ENCODE measurements around the gene MILR1.

MILR1 gene

DNA sequence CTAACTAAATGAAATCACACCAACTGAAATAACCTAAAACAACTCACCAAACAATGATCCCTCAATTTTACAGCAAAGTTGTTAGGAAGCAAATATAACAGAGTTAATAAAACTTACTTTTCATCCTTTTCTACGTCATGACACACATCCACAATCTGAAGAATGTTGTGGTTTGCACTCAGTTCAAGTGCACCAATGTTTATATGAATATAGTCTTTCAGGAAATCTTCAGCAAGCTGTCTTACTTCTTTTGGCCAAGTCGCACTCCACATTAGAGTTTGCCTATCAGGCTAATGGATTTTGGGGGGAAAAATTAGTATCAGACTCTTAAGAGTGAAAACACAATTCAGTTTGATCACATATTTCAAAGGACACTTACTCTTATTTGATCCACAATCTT is 53.9 kb downstream of the MILR1 start:
- no peak for DNase-seq (ENCODE audit: low read depth, low spot score)

DNA sequence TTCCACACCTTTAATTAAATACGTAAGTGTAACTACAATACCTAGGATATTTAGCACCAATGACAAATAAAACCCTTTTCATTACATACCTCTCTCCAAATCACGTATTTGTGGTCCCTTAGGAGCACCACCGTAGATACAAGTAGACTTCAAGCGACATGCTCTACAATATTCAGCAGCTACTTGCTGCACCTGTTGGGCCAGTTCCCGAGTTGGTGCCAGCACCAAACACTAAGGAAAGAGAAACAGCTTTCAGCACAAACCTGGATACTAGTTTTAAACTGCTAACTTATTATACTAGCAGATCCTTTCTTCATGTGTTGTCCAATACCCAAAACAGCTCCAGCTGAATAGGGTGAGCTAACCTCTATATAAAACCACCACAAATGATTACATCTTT is 54.4 kb downstream of the MILR1 start:
- DNase-seq (ENCODE audit: low read depth, low spot score), result no peak

DNA sequence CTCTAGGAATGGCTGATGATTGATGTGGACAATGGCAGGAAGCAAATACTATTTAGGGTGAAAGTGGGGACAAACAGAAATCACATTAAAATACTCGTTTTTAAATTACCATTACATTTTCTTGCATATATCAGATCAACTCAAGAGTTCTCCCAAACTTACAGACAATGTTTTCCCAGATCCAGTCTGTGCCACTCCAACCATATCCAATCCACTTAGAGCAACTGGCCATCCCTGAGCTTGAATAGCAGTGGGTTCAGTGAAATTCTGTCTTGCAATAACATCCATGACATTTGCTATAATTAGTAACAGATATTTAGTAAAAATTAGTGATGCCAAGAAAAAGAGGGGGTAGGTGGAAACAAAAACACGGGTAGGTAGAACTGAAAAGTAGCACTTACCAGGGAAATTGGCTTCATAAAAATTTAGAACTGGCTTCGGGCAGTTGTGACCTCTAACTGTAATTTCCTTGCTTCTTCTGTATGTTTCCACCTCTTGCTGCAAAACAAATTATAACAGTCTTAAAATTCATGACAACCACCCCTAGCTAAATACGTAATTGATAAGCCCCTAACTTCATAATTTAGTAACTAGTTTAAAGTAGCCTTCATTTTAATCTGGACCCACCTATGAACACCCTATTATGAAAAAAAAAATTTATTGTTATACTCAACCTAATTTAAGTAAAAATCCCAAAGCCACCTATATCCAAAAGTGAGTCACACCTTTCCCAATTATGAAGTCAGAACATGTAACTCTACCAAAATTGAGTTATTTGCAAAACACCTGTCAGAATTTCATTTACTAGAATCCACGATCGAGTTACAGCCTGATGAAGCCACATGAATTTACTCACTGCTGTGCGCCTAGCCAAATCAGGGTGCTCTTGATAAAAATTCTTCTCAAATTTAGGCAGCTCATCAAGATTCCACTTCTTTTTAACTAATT is 55.2 kb downstream of the MILR1 start:
- no peak for DNase-seq (ENCODE audit: low read depth, low spot score)

DNA sequence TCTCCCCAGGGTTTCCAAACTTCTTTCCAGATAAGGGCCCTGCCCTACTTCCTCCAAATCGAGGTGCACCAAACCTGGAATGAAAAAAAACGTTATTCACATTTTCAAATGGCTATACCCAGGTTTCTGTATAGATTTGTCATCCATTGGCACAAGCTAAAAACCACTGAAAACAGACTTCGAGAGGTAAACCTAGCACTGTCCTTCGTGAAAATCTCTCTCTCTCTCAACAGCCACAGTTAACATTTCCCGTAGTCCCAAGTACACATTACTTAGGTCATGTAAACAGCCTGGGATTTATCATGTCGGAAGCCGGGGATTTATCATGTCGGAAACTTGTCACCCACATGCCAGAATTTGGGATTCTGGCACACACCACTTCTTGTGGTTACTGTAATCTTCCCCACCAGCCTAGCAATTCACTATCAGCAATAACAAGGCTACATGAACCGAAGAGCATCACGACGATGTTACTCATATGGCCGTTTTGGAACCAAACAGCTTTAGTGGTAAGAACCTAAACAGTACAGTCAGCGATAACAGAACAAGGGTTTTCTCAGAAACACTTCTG is 55.9 kb downstream of the MILR1 start:
- DNase-seq (ENCODE audit: low read depth, low spot score), result no peak

DNA sequence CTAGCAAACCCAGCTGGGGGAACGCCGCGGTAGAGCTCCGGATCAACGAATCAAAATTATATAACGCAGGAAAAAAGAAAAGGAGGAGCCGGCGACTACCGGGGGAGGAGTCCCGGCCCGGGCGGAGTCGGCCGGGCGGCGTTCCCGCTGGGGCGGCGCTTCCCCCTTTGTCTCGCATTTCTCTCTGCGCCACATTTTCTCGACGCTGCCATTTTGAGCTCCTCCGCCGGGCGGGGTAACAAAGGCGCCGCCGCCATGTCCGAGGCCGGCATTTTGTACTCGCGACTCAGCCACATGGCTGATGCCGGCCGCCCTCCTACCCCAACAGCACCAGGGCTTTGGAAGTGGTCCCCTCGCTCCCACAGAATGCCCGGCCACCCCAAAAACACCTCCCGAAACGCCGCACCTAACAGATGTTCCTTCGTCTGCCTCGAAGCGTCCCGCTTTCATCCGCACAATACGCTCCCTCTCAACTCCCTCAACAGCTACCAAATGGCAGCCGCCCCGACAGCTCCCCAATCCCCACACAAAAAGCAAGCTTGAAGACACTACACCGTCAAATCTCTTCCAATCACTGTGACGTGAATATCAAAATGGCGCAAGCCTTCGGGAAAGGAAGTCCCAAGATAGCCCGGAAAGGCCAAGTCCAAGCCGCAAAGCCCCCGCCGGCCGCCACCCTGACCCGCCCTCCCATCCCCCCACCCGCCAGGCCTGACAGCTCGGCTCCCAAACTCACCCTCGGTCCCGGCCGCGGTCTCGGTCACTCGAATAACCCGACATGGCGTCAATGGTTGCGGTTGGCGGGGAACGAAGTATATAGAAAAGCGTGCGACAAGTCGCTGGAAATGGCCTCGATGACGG is 56.7 kb downstream of the MILR1 start:
- peak; percentile 53 for DNase-seq (ENCODE audit: low read depth, low spot score)

DNA sequence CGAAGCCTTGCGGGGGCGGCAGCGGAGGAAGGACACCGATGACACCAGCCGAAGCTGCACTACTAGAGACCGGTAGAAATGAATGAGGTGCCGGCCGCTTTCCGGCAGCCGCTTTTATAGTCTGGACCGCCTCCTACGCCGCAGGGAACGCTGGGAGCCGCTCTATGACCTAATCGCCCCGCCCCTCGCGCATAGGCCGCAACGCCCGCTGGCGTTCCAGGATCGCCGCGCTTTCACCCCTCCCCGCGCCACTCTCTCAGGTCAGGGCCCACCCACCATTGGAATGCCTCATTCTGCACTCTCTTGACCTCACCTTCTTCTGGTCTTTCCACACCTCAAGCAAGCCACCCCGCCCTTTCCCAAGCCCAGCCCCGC is 57.3 kb downstream of the MILR1 start, which contains the start of gene DDX5:
DDX5 (minus strand) TSS at position 89 of the 375 bp plus-strand sequence. CDS start 170 bp downstream, outside the sequence.
- DNase-seq (ENCODE audit: low read depth, low spot score), result no peak

DNA sequence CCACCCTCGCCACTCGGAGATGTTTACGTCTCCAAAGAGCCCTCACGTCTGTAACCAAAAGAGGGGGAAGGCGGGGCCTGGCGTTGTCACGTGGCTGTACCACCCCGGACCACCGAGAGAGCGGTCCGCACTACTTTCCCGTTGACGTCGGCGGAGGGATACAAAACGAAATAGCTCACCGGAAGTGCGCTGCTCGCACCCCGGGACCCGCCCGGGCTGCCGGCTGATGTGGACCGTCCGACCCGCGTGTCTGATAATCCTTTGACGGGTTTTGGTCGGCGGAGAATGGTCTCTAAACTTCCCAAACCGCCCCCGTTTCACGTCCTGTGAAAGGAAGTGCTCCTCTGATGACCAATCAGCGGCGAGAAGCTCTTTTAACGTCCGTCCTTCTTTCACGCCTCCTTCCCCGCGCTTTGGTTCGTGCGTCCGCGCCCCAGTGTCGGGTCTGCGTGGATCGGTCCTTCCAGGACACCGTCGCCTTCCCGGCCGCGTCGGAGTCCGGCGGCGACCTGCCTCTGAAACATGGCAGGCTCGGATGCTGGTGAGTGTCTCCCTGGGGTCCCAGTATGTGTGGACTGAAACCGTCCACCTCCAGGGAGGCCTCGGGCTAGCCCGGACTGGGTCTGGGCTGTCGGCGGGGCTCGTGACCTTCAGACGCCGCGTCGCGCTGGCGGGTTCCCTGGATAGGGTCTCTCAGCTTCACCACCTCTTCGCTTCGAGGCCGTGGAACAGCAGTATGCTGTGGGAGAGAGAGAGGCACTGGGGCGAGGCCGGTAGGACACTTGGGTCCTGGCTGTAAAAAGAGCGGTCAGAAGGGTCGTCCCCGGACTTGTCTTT is 57.9 kb downstream of the MILR1 start, which contains the start of gene CEP95:
CEP95 (plus strand) TSS at position 402 of the 837 bp plus-strand sequence; CDS start at position 523, 121 bp downstream.
- DNase-seq (ENCODE audit: low read depth, low spot score), result peak; percentile 93

DNA sequence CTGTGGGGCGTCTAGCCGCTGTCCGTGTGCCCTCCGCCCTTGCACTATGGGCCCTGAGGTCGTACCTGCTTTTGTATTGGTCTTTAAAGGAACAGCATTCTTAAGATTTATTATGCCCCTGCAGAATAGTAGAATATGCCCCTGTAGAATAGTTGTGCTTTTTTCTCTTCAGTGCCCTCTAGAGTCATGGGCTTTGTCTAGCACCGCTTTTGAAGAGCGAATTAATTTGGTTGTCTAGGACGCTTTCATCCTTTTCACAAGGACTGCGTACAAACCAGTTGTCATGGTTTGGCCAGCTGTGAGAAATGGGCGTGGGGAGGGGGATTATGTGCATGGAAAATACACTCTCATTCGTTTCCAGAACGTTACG is 58.5 kb downstream of the MILR1 start:
- peak; percentile 24 for DNase-seq (ENCODE audit: low read depth, low spot score)

DNA sequence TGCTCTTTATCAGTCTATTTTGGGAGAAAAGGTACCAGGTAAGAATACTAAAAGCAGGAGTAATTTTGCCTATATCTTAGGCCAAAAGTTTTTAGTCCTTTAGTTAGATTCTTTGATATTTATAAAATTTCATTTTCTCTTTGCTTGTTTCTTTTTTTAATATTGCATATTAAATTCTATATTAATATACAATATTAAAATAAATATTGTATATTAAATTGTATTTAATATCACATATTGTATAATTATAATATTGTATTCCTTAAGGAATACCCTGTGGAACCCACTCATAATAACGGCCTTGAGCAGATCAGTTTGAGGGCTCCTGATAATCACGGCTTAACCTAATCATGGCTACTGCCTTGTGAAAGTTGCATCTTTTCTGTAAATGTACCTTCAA is 59.8 kb downstream of the MILR1 start:
- no peak for DNase-seq (ENCODE audit: low read depth, low spot score)

DNA sequence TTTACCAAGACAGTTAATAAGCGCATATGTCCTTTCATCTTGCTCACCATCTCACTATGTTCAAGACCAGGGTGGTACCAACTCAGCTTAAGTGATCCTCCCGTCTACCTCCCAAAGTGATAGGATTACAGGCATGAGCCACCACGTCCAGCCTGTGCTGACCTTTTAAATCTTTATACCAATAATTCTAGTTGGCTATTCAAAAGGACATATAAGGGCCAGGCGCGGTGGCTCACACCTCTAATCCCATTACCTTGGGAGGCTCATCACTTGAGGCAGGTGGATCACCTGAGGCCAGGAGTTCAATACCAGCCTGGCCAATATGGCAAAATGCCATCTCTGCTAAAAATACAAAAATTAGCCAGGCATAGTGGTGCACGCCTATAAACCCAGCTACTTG is 60.3 kb downstream of the MILR1 start:
- DNase-seq (ENCODE audit: low read depth, low spot score), result no peak

DNA sequence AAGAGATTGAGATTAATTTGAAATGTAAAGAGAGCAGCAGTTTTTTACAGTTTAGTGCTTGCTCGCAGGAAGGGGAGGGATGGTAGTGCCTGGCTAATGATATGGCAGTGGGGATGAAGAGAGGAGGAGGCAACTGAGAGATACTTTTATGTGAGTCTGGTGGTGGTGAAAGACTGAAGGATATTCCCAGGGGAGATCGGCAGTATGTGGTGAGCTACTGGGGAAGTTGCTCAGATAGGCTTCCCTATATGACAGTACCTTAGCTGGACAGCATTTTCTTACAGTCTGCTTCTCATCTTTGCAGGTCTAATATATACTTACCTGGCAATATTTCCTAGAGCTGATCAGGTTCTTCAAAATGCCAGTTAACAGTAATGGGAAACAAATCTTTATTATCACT is 66.5 kb downstream of the MILR1 start:
- DNase-seq (ENCODE audit: low read depth, low spot score), result no peak

DNA sequence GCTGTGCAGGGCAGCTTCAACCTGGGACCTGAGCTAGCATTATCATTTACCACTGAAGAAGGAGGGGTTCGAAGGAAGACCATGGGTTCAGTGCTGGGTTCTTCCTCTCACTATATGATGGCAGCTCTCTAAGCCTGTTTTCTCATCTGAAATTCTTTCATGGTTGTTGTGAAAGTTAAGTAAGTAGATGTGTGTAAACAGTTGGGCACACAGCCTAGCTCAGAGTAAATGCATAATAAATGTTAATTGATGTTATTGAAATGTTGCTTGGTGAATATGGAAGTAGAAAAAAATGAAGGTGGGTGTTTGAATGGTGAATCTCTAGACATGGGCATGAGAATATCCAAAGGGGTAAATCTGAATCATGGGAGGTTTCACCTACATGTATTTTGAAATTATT is 66.9 kb downstream of the MILR1 start:
- no peak for DNase-seq (ENCODE audit: low read depth, low spot score)

Measured in brain pericyte (primary cell).